NCI-H1436 treated with DMSO at 0.1 percent for 48 hours (cell line): ENCODE measurements around the gene FAM110C.
"Not testable (repeated sequence)": the region's sequence is repeated elsewhere in the genome, so short reads cannot be mapped to it uniquely, and the experiment has no call there.

Experiments used
- DNase-seq: peaks from one replicate; lab custom pipeline; 2025; lab: John Stamatoyannopoulos, UW

FAM110C gene

GRCh38 chr2:44748-45341, 1.5 kb downstream of the FAM110C start:
- DNase-seq, result no peak

- no peak for DNase-seq
Observed at GRCh38 chr2:42788-43187, 3.5 kb downstream of the FAM110C start.

GRCh38 chr2:40465-40864, 5.8 kb downstream of the FAM110C start:
- DNase-seq, result no peak

DNA sequence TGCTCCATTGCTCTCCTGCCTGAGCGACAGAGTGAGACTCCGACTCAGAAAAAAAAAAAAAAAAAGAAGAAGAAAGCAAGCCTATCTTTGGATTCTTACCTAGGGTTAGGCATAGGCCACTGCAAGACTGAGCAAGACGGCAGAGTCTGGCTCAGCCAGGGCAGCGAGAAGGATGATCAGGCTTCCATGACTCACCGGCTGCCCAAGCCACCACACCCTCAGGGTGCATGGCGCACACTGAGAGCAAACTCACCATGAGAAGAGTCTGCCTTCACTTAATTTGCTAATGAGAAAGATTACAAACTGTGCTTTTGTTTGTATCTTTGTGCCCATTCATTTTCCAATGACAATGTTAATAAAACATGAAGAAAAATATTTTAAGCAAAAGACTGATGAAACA, 8.2 kb downstream of the FAM110C start:
- no peak for DNase-seq

- no peak for DNase-seq
Observed at GRCh38 chr2:36318-36717, 10.0 kb downstream of the FAM110C start.

DNA sequence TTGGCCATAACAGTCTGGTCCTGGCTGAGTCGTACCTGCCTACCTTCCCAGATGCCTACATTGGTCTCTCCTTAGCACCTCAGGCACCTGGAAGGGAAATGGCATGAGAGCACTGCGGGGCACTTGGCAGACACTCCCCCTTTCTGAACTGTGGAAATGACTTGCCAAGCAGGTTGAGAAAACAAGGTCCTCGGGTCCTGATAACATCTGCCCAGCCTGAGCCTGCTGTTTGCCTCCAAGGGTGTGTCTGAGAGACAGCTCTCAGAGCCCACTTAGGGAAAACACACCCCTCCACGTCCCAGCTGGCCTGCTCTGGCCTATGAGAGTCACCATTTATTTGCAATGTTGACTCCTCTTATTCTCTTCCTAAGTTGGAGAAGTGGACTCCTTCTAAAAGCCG, 10.5 kb downstream of the FAM110C start:
- DNase-seq, result no peak

GRCh38 chr2:33620-34019, 12.7 kb downstream of the FAM110C start:
- no peak for DNase-seq

GRCh38 chr2:32068-32467, 14.2 kb downstream of the FAM110C start:
- no peak for DNase-seq

DNA sequence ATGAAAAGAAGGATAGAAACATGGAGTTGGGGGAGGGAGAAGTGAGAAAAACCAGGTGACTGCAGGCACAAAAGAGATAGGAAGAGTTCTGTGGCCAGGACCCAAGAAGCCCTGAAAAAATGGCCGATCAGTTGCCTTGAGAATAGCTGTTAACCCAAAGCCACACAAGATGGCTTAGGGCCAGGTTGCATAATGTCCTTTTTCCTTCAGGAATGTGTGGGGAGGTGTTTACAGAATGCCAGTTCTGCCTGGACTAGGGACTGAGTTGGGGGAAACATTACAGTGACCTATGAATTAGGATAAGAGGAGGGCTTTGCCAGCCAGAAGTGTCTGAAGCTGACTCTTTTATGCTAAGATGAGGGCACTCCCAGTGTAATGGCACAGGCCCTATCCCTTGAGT, 17.1 kb downstream of the FAM110C start:
- DNase-seq, result no peak

DNA sequence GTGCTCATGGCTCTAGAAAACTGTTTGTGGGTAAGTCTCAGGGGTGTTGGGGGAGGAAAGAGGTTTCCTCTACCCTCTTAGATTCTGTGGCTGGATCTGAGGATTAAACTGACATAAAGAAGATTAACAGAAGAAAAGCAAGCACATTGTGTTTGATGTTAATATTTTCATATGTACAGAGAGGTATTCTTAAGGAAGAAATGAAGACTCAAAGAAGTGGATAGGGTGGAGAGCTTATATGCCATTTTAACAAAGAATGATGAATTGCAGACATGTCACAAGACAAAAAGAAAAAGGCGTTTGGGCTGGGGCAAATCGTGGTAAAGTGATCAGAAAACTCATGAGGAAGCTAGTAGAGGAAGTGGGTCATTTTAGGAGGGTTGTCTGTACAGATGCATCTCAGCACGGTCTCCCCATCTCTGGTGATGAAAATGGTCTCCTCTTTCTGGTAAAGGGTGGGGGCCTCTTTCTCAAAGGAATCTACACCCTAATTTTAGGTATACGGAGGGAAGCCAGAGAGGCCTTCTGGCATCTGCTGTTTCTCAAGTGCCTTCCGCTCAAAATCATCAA, 17.8 kb downstream of the FAM110C start:
- DNase-seq, result no peak

DNA sequence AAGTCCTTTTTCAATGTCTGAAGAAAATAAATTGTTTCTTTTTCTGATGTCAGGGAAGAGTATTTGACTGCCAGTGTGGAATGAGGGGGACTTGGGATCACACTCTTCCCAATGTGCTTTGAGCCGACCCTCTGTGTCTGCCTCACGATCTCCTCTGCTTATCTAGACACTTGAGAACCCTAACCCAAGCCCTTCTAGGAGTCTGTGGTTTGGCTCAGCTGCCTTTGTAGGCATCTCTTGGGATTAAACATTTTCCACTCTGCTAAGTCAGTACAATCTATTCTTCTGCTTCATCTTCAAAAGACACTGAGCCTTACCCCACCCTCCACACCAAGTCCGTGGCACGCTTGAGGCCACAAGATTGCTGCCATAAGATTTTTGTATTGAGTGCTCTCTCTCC, 19.4 kb downstream of the FAM110C start:
- DNase-seq, result no peak

DNA sequence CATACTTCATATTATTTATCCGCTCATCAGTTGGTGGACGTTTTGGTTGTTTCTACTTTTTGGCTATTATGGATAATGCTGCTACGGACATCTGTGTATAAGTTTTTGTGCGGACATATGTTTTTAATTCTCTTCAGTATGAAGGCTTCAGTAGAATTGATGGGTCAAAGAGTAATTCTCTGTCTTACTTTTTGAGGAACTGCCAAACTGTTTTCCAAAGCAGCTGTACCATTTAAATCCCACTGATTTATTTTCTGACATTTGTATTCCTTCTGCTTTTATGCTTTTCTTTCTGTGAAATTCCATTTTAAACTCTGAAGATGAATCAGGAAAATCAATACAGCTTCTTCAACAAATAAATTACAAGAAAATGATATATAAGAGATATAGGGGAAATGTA, 20.8 kb downstream of the FAM110C start:
- no peak for DNase-seq

DNA sequence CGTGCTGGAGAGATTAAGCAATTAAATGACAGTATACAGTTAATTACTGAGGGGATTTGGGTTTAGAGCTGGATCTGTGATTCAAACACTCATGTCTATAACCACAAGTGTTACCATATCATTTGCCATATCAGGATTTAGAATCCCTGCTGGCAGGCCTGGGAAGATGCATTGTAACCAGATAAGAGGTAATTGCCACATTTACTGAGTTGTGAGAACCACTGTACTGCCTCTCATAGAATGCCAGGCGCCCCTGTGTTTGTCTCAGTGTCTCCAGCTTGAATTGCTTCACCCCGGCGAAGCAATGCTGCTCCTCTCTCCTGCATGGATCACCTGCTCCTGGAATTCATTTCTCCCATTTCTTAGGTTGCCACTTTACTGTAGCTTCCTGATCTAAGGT, 21.7 kb downstream of the FAM110C start:
- DNase-seq, result not testable (repeated sequence)

GRCh38 chr2:24107-24506, 22.2 kb downstream of the FAM110C start:
- no peak for DNase-seq

DNA sequence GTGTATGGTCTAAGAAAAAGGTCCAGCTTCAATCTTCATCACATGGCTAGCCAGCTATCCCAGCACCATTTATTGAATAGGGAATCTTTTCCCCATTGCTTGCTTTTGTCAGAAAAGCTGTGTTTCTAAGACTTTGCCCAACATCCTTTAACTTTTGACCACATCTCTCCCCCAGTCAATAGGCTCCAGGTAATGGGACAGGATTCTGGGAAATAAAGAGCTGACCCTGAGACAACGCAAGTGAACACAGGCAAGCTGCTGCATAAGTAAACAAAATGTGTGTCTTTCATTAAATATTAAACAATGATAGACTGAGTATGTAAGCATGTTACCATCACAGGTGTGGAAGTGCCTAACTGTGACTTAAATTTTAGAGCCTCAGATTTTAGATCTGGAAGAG, 23.0 kb downstream of the FAM110C start:
- no peak for DNase-seq

DNA sequence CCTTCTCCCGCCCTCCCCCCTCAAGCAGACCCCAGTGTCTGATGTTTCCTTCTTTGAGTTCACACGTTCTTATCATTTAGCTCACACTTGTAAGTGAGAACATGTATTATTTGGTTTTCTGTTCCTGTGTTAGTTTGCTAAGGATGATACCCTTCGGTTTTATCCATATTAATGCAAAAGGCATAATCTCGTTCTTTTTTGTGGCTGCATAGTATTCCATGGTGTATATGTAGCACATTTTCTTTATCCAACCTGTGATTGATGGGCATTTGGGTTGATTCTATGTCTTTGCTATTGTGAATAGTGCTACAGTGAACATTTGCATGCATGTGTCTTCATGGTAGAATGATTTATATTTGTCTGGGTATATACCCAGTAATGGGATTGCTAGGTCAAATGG, 24.1 kb downstream of the FAM110C start:
- not testable (repeated sequence) for DNase-seq

- not testable (repeated sequence) for DNase-seq
Observed at GRCh38 chr2:20259-20658, 26.0 kb downstream of the FAM110C start.

DNA sequence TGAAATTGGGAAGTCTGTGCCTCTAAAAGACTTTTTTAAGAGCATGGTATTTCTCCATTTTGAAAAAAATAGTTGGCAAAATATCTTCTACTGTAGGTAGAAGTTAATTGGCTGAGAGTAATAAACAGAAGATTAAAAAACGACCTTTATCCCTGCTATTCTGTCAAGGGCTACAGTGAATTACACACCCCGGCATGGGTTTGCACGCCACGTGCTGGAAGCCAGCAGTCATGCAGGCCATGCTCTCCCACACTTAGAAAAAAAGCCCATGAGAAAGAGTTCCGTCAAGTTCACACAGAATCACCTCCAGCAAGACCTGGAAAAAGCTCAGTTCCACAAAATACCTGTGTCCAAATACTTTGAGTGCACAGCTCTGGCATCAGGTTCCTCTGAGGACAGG, 26.8 kb downstream of the FAM110C start:
- DNase-seq, result no peak

DNA sequence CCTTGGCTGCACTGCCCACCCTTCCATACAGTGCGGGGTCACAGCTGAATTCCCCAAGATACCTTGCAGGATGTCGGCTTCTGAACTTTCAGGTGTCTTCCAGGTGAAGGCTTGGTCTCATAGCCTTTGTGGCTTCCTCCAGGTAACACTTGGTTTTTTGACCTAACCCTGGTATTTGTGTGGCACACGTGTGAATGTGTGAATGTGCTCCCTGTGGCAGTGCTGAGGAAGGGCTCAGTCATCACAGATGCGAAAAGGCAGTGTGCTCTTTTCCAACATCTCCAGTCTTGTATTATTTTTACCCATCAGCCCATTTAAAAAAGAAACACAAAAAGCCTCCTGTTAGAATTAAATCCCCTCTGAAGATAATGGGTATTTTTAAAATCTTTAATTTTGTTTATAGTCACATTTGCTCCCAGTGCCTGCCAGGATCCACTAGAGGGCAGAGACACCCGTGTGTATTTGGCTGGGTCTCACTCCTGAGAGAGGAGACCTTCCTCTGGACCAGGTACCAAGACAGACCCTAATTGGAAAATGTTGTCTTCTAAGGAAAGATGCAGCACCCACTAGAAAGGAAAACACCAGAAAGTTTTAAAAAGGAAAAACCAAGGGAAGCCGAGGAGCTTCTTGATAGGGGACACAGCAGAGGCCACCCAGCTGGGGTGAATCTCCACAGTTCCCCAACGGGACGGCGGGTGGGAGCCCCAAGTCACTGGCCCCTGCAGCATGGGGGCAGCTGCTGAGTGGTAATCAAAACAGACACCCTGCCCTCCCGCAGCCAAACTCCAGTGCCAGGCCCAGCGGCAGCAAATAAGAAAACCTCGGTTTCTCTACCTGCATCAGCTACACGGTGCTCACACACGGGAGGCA, 27.7 kb downstream of the FAM110C start:
- DNase-seq, result no peak

- DNase-seq, result not testable (repeated sequence)
Observed at GRCh38 chr2:15916-16315, 30.4 kb downstream of the FAM110C start.

GRCh38 chr2:11248-11941, 34.9 kb downstream of the FAM110C start:
- no peak for DNase-seq

GRCh38 chr2:10222-10875, 36.0 kb downstream of the FAM110C start:
- DNase-seq, result no peak
